ENCODE measurements around the gene SON.
"Not testable (repeated sequence)": the region's sequence is repeated elsewhere in the genome, so short reads cannot be mapped to it uniquely, and the experiment has no call there.

Gene SON

GRCh38 chr21:33587792-33588484 is 45.1 kb downstream of the SON start:
- H3K4me3 ChIP-seq (ENCODE audit: control insufficient read depth, low read depth, low read length): peak overlapping the region; percentile 79
- peak; percentile 36 for DNase-seq (ENCODE audit: low read depth)
- no peak for TF ChIP-seq CTCF (conservative IDR thresholded peaks at IDR 0.05; ENCODE audit: control insufficient read depth, insufficient read depth, low read depth, low read length)

GRCh38 chr21:33588485-33589335 is 45.9 kb downstream of the SON start, which contains the start of gene DONSON:
Gene DONSON, minus strand, starts transcription at chr21:33588684. Its CDS starts 43 bp downstream, at chr21:33588641.
- no peak for TF ChIP-seq CTCF (conservative IDR thresholded peaks at IDR 0.05; ENCODE audit: control insufficient read depth, insufficient read depth, low read depth, low read length)
- DNase-seq (ENCODE audit: low read depth): peak; percentile 72
- H3K4me3 ChIP-seq (ENCODE audit: control insufficient read depth, low read depth, low read length): peak within 1 kb of the TSS; percentile 80

GRCh38 chr21:33598051-33598450 is 55.2 kb downstream of the SON start:
- no peak for DNase-seq (ENCODE audit: low read depth)
- H3K4me3 ChIP-seq (ENCODE audit: control insufficient read depth, low read depth, low read length): no peak overlapping the region
- TF ChIP-seq CTCF (conservative IDR thresholded peaks at IDR 0.05; ENCODE audit: control insufficient read depth, insufficient read depth, low read depth, low read length): no peak

GRCh38 chr21:33608559-33608958 is 65.7 kb downstream of the SON start:
- TF ChIP-seq CTCF (conservative IDR thresholded peaks at IDR 0.05; ENCODE audit: control insufficient read depth, insufficient read depth, low read depth, low read length): no peak
- peak; percentile 45 for DNase-seq (ENCODE audit: low read depth)
- no peak overlapping the region for H3K4me3 ChIP-seq (ENCODE audit: control insufficient read depth, low read depth, low read length)

- DNase-seq (ENCODE audit: low read depth): no peak
- TF ChIP-seq CTCF (conservative IDR thresholded peaks at IDR 0.05; ENCODE audit: control insufficient read depth, insufficient read depth, low read depth, low read length): no peak
- no peak overlapping the region for H3K4me3 ChIP-seq (ENCODE audit: control insufficient read depth, low read depth, low read length)
Observed at GRCh38 chr21:33611006-33611744, 68.3 kb downstream of the SON start.

- not testable (repeated sequence) for DNase-seq (ENCODE audit: low read depth); H3K4me3 ChIP-seq (ENCODE audit: control insufficient read depth, low read depth, low read length)
Observed at GRCh38 chr21:33617565-33617964, 74.7 kb downstream of the SON start.

Data from fibroblast of mammary gland (primary cell).